ENCODE measurements around the gene SLC66A1.
"Not testable (repeated sequence)": the region's sequence is repeated elsewhere in the genome, so short reads cannot be mapped to it uniquely, and the experiment has no call there.

The SLC66A1 gene

GRCh38 chr1:19272064-19272463, 40.1 kb upstream of the SLC66A1 start:
- Histone ChIP-seq H3F3A (ENCODE audit: insufficient read depth, low read length) (no peaks in the 10 kb centered on the region), H3K4me1 (ENCODE audit: low read length) (no peaks in the 10 kb centered on the region), H3K9me3 (replicated peaks; ENCODE audit: insufficient read depth, low read length) (no peaks in the 10 kb centered on the region), H3K9ac (ENCODE audit: low read length) (no peak overlapping the region), H2AFZ (ENCODE audit: low read length) (no peak overlapping the region), H4K20me1 (ENCODE audit: insufficient read depth, low read length) (no peaks in the 10 kb centered on the region), H3K4me3 (ENCODE audit: low read length) (no peak overlapping the region), H3K4me2 (ENCODE audit: low read depth, low read length) (no peak overlapping the region), H3K27me3 (replicated peaks; ENCODE audit: insufficient read depth, low read length) (no peaks in the 10 kb centered on the region), H3K27ac (ENCODE audit: low read length) (no peak overlapping the region), H3K79me2 (ENCODE audit: low read length) (no peaks in the 10 kb centered on the region), H3K9me2 (replicated peaks; ENCODE audit: insufficient read depth, low read length) (no peaks in the 10 kb centered on the region), H3K36me3 (replicated peaks; ENCODE audit: insufficient read depth, low read length) (no peaks in the 10 kb centered on the region)
- no peak for DNase-seq
- no peak for TF ChIP-seq CTCF (IDR thresholded peaks at IDR 0.05; ENCODE audit: low read length)
- TF ChIP-seq EZH2phosphoT487 (IDR thresholded peaks at IDR 0.05; ENCODE audit: low read length) = no peak

- H3K79me2 ChIP-seq (ENCODE audit: low read length) = no peaks in the 10 kb centered on the region
- H3K27ac ChIP-seq (ENCODE audit: low read length) = no peak overlapping the region
- H3F3A ChIP-seq (ENCODE audit: insufficient read depth, low read length) = no peaks in the 10 kb centered on the region
- TF ChIP-seq EZH2 (optimal IDR thresholded peaks at IDR 0.05; ENCODE audit: low read depth, low read length) (no peak), CTCF (IDR thresholded peaks at IDR 0.05; ENCODE audit: low read length) (no peak), EZH2phosphoT487 (IDR thresholded peaks at IDR 0.05; ENCODE audit: low read length) (no peak)
- DNase-seq = no peak
- no peaks in the 10 kb centered on the region for H3K9me2 ChIP-seq (replicated peaks; ENCODE audit: insufficient read depth, low read length)
- no peaks in the 10 kb centered on the region for H3K36me3 ChIP-seq (replicated peaks; ENCODE audit: insufficient read depth, low read length)
- no peaks in the 10 kb centered on the region for H3K27me3 ChIP-seq (replicated peaks; ENCODE audit: insufficient read depth, low read length)
- no peak overlapping the region for H3K9ac ChIP-seq (ENCODE audit: low read length)
- H3K9me3 ChIP-seq (replicated peaks; ENCODE audit: insufficient read depth, low read length) = no peaks in the 10 kb centered on the region
- no peak overlapping the region for H2AFZ ChIP-seq (ENCODE audit: low read length)
- H3K4me1 ChIP-seq (ENCODE audit: low read length) = no peaks in the 10 kb centered on the region
- H3K4me2 ChIP-seq (ENCODE audit: low read depth, low read length) = no peak overlapping the region
- no peak overlapping the region for H3K4me3 ChIP-seq (ENCODE audit: low read length)
- H4K20me1 ChIP-seq (ENCODE audit: insufficient read depth, low read length) = no peaks in the 10 kb centered on the region
These were observed 38.9 kb upstream of the SLC66A1 start for GRCh38 chr1:19273106-19273843.

- H3K9me3 ChIP-seq (replicated peaks; ENCODE audit: insufficient read depth, low read length); H3K4me1 ChIP-seq (ENCODE audit: low read length); H3K79me2 ChIP-seq (ENCODE audit: low read length); H3K9ac ChIP-seq (ENCODE audit: low read length); H3K27me3 ChIP-seq (replicated peaks; ENCODE audit: insufficient read depth, low read length); H3K9me2 ChIP-seq (replicated peaks; ENCODE audit: insufficient read depth, low read length); H3K36me3 ChIP-seq (replicated peaks; ENCODE audit: insufficient read depth, low read length); H3F3A ChIP-seq (ENCODE audit: insufficient read depth, low read length); H3K4me3 ChIP-seq (ENCODE audit: low read length); DNase-seq; H4K20me1 ChIP-seq (ENCODE audit: insufficient read depth, low read length); H3K27ac ChIP-seq (ENCODE audit: low read length); H3K4me2 ChIP-seq (ENCODE audit: low read depth, low read length); H2AFZ ChIP-seq (ENCODE audit: low read length): not testable (repeated sequence)
These were observed 38.1 kb upstream of the SLC66A1 start for GRCh38 chr1:19273844-19274531.

GRCh38 chr1:19274636-19275035, 37.5 kb upstream of the SLC66A1 start:
- no peaks in the 10 kb centered on the region for H3K4me1 ChIP-seq (ENCODE audit: low read length)
- no peak overlapping the region for H3K9ac ChIP-seq (ENCODE audit: low read length)
- no peaks in the 10 kb centered on the region for H3K9me3 ChIP-seq (replicated peaks; ENCODE audit: insufficient read depth, low read length)
- no peaks in the 10 kb centered on the region for H3K36me3 ChIP-seq (replicated peaks; ENCODE audit: insufficient read depth, low read length)
- H2AFZ ChIP-seq (ENCODE audit: low read length) = no peak overlapping the region
- H3K4me2 ChIP-seq (ENCODE audit: low read depth, low read length) = no peak overlapping the region
- H4K20me1 ChIP-seq (ENCODE audit: insufficient read depth, low read length) = no peaks in the 10 kb centered on the region
- no peaks in the 10 kb centered on the region for H3K9me2 ChIP-seq (replicated peaks; ENCODE audit: insufficient read depth, low read length)
- H3K4me3 ChIP-seq (ENCODE audit: low read length) = no peak overlapping the region
- TF ChIP-seq EZH2phosphoT487 (IDR thresholded peaks at IDR 0.05; ENCODE audit: low read length) (no peak), EZH2 (optimal IDR thresholded peaks at IDR 0.05; ENCODE audit: low read depth, low read length) (no peak), CTCF (IDR thresholded peaks at IDR 0.05; ENCODE audit: low read length) (no peak)
- H3K79me2 ChIP-seq (ENCODE audit: low read length) = no peaks in the 10 kb centered on the region
- no peak for DNase-seq
- H3K27ac ChIP-seq (ENCODE audit: low read length) = no peak overlapping the region
- no peaks in the 10 kb centered on the region for H3F3A ChIP-seq (ENCODE audit: insufficient read depth, low read length)
- H3K27me3 ChIP-seq (replicated peaks; ENCODE audit: insufficient read depth, low read length) = no peaks in the 10 kb centered on the region

Data from MM.1S (cell line).